ENCODE data around the gene TMEM120B. TPM values are rescaled to one million over a fixed set of nuclear protein-coding genes. Genes with fewer than 3 reads are reported as not detected.

TMEM120B gene
- total and polyA plus RNA-seq, 2 experiments from 2014 or later = 4.7 to 10.7 TPM

DNA sequence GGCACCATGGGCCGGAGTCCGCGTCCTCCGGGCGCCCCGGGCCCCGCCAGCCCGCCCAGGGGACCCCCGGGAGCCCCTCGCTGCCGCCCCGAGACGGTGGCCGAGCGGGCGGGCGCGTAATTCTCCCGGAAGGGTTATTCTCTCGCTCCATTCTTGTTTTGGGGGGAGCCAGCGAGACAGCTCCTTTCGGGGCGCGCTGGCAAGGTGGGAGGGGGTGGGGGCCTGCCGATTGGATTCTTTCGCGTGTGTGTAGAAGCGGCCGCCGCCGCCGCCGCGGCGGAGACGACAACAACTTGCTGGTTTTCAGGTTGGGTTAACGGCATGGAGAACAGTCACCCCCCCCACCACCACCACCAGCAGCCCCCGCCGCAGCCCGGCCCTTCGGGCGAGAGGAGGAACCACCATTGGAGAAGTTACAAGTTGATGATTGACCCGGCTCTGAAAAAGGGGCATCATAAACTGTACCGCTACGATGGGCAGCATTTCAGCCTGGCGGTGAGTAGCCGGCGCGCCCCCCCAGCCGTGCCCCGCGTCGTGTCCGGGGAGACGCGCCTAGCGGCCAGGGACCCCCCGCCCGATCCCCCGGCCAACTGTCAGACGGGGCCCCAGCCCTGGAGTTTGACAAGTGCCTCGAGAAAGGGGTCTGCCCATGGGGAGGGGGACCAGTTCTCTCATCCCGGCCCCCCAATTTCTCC, 92.0 kb downstream of the TMEM120B start:
- no peaks in the 10 kb centered on the region for H3K9me2 ChIP-seq (ENCODE audit: insufficient read depth)
- H4K20me1 ChIP-seq (ENCODE audit: insufficient read depth) = no peaks in the 10 kb centered on the region
- in situ Hi-C loops (cut with MboI) = no loop called here
- H3F3A ChIP-seq (ENCODE audit: insufficient read depth) = peaks cover 17% of the 10 kb centered on the region
- no peaks in the 10 kb centered on the region for H3K9me3 ChIP-seq (ENCODE audit: low read depth)
- peaks cover 71% of the 10 kb centered on the region for H3K79me2 ChIP-seq (ENCODE audit: insufficient read depth)
- DNase-seq = peak; percentile 62
- H3K9ac ChIP-seq = peak overlapping the region; percentile 99
- no peak for TF ChIP-seq EZH2phosphoT487 (IDR thresholded peaks at IDR 0.05; ENCODE audit: insufficient read depth, low read depth)
- TF ChIP-seq EZH2 (IDR thresholded peaks at IDR 0.05; ENCODE audit: insufficient read depth, poor library complexity, severe bottlenecking) = no peak
- peak overlapping the region; percentile 80 for H3K4me3 ChIP-seq
- WGBS, 2 experiments (ENCODE audit: low coverage in 1 of 2, low lambda C conversion rate in 2 of 2, missing lambda C conversion rate in 2 of 2) = 1 to 3% methylated on average over 20 to 63 of the region's 63 CpGs
- no peaks in the 10 kb centered on the region for H3K36me3 ChIP-seq (ENCODE audit: low read depth)
- peak overlapping the region; percentile 98 for H3K4me2 ChIP-seq (ENCODE audit: unreplicated experiment)
- H3K4me1 ChIP-seq (ENCODE audit: insufficient read depth) = peaks cover 22% of the 10 kb centered on the region
- 0 out of 2 replicates have a peak overlapping the region, but pooled peaks have one; percentile 4 for H2AFZ ChIP-seq
- peak overlapping the region; percentile 99 for H3K27ac ChIP-seq
- no peaks in the 10 kb centered on the region for H3K27me3 ChIP-seq (replicated peaks; ENCODE audit: insufficient read depth)

DNA sequence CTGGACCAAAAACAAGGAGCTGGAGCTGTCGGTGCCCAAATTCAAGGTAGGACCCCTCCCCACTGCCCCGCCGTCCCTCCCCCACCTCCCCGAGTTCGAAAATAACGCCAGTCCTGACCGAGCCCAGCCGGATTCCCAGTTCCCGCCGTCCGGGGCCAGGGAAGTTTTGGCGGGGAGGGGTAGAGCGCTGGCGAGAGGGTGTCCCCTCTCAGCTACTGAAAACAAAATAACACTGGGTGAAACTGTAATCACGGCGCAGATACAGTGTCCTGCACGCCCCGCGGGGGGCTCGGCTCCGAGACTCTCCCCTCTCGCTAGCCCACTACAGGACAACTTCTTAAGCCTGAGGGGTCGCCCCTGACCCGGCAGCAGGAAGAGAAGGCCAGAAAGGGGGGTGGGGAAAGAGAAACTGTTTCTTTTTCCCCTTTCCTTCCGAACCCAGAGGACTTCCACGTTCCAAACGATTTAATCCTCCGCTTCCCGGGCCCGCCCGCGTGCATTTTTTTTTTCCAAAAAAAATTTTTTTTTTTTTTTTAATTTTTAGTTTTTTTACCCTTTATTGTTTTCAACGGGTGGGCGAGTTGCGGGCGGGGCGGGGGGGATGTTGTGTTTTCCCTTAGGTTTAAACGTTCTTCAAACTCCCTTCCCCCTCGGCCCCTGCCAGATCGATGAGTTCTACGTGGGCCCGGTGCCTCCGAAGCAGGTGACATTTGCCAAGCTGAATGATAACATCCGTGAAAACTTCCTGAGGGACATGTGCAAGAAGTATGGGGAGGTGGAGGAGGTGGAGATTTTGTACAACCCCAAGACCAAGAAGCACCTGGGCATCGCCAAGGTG, 92.8 kb downstream of the TMEM120B start:
- H4K20me1 ChIP-seq (ENCODE audit: insufficient read depth) = no peaks in the 10 kb centered on the region
- no peaks in the 10 kb centered on the region for H3K9me3 ChIP-seq (ENCODE audit: low read depth)
- H3K27me3 ChIP-seq (replicated peaks; ENCODE audit: insufficient read depth) = no peaks in the 10 kb centered on the region
- peak overlapping the region; percentile 80 for H3K4me3 ChIP-seq
- peaks cover 79% of the 10 kb centered on the region for H3K79me2 ChIP-seq (ENCODE audit: insufficient read depth)
- DNase-seq = peak; percentile 64
- H3K4me2 ChIP-seq (ENCODE audit: unreplicated experiment) = peak overlapping the region; percentile 98
- no peaks in the 10 kb centered on the region for H3K9me2 ChIP-seq (ENCODE audit: insufficient read depth)
- peak overlapping the region; percentile 99 for H3K27ac ChIP-seq
- 1% methylated on average over 39 to 45 of the region's 45 CpGs for WGBS, 2 experiments (ENCODE audit: low coverage in 1 of 2, low lambda C conversion rate in 2 of 2, missing lambda C conversion rate in 2 of 2)
- peak overlapping the region; percentile 99 for H3K9ac ChIP-seq
- no peak overlapping the region for H2AFZ ChIP-seq
- H3F3A ChIP-seq (ENCODE audit: insufficient read depth) = peaks cover 17% of the 10 kb centered on the region
- in situ Hi-C loops (cut with MboI) = no loop called here
- TF ChIP-seq EZH2phosphoT487 (IDR thresholded peaks at IDR 0.05; ENCODE audit: insufficient read depth, low read depth) (no peak), EZH2 (IDR thresholded peaks at IDR 0.05; ENCODE audit: insufficient read depth, poor library complexity, severe bottlenecking) (no peak)
- H3K36me3 ChIP-seq (ENCODE audit: low read depth) = 0 out of 2 replicates have a peak, but pooled peaks cover 3% of the 10 kb centered on the region
- H3K4me1 ChIP-seq (ENCODE audit: insufficient read depth) = peaks cover 22% of the 10 kb centered on the region

DNA sequence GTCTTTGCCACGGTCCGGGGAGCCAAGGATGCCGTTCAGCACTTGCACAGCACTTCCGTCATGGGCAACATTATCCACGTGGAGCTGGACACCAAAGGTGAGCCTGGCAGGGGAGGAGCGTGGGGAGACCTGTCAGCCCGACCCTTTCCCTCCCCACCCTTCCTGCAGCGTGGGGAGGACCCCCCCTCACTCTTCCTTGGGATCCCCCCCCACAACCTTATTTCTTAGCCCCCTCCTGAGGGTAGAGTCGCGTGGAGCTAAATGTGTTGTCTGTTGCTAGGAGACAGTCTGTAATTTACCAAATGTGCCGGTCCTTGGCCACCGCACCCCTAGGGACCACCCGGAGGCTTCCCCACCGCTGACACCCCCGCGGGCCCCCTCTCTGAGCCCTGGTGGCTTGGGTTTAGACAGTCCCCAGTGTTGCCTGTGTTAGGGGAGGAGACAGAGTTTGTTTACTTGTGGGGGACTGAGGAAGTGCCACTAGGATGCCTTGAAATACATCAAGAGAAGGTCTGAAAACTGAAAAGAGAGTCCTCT, 93.5 kb downstream of the TMEM120B start:
- TF ChIP-seq EZH2 (IDR thresholded peaks at IDR 0.05; ENCODE audit: insufficient read depth, poor library complexity, severe bottlenecking) (no peak), EZH2phosphoT487 (IDR thresholded peaks at IDR 0.05; ENCODE audit: insufficient read depth, low read depth) (no peak)
- Histone ChIP-seq H3K27me3 (replicated peaks; ENCODE audit: insufficient read depth) (no peaks in the 10 kb centered on the region), H3K9me3 (ENCODE audit: low read depth) (no peaks in the 10 kb centered on the region), H3K36me3 (ENCODE audit: low read depth) (peaks cover 7% of the 10 kb centered on the region; the same call in 1 of the 2 replicates), H3F3A (ENCODE audit: insufficient read depth) (peaks cover 23% of the 10 kb centered on the region), H3K4me3 (peak overlapping the region; percentile 80), H3K4me2 (ENCODE audit: unreplicated experiment) (peak overlapping the region; percentile 98), H3K4me1 (ENCODE audit: insufficient read depth) (peaks cover 29% of the 10 kb centered on the region), H3K79me2 (ENCODE audit: insufficient read depth) (peaks cover 84% of the 10 kb centered on the region), H3K9ac (peak overlapping the region; percentile 99), H3K27ac (peak overlapping the region; percentile 47), H2AFZ (no peak overlapping the region), H3K9me2 (ENCODE audit: insufficient read depth) (no peaks in the 10 kb centered on the region), H4K20me1 (ENCODE audit: insufficient read depth) (no peaks in the 10 kb centered on the region)
- peak; percentile 40 for DNase-seq
- in situ Hi-C loops (cut with MboI) = no loop called here
- WGBS, 2 experiments (ENCODE audit: low coverage in 1 of 2, low lambda C conversion rate in 2 of 2, missing lambda C conversion rate in 2 of 2) = 2% methylated on average over 16 of the region's 16 CpGs
